Activated CD4-positive, alpha-beta T cell treated with anti-CD3 and anti-CD28 coated beads for 48 hours (primary cell): ENCODE results near the gene DEPDC1.
"Not testable (repeated sequence)": the region's sequence is repeated elsewhere in the genome, so short reads cannot be mapped to it uniquely, and the experiment has no call there.

ENCODE experiments used
- DNase-seq: peaks from one replicate; pipeline ENCODE4 v3.0.0-alpha.2; 2020

Gene DEPDC1

DNA sequence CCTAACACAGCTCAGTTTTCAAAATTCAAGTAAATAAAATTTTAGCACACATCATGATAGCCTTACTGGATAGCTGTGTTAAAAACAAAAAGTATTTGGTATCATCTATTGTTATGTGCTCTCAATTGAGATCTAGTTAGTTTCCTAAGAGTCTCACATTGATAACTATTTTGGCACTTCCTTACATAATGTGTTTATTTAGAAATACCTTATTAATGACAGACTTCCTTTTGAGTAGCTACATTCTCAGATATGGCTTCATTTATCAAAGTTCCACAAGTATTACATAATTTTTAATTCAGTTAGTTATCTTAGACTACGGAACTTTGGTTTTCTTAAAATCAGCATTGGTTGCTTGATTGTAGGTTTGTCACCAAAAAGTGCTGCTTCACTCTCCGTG, 20.3 kb downstream of the DEPDC1 start:
- DNase-seq, result not testable (repeated sequence)

DNA sequence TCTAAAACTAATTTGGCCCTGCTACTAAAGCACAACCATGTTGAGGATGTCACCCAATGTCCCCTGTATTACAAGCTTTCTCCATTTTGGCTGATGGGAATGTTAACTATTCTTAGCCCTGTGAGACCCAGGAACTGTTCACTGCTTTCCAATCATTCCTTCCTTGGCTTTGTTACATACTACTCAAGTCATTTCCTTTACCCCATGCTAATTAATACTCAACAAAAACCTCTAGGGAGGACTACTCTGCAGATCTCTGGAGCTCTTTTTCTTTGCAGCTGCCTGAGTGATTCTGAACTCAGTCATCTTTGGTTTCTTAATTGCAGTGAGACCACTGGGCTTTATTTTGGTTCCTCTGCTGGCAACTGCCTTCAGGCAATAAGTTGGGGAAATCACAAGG, 23.8 kb downstream of the DEPDC1 start:
- DNase-seq, result no peak

DNA sequence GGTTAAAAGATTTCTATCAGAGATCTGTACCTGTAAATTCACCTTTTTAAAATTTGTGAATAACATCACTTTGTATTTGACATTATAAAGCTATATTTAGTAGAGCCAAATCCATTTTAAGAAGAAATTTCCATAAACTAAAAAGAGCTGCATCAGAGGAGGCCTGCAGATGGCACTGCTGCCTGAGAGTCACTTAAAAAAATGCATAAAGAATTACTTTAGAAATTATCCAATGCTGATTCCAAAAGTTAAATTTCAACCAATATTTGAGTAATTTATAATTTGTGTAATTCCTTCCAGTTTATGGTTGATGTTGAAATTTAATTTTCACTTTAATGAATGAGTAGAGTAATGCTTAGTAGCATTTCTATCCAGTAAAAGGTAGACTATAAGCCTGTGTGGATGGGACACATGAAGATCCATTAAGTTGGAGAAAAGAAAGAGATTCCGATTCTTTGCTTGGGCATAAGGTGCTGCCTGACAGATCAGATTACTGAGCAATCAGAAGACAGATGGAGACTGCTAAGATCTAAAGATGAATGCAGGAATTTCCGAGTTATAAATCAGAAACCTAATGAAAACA, 26.4 kb downstream of the DEPDC1 start:
- no peak for DNase-seq

DNA sequence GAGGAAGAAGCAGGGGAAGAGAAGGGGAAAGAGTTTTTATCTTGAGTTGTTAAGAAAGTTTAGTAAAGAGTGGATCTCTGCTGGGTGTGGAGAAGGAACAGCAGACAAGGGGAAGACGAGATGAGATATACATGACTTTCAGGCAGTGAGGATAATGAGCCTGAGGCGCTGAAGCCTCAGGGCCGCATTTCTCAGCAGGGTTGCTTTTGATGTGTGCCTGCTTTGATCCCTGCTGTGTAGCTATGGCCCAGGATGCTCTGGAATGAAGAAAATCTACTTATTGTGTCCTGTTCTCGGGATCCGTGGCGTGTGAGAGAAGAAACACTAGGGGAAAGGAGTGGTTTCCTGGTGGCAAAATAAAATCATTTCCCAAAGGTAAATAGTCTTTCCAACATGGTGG, 32.0 kb downstream of the DEPDC1 start:
- no peak for DNase-seq

DNA sequence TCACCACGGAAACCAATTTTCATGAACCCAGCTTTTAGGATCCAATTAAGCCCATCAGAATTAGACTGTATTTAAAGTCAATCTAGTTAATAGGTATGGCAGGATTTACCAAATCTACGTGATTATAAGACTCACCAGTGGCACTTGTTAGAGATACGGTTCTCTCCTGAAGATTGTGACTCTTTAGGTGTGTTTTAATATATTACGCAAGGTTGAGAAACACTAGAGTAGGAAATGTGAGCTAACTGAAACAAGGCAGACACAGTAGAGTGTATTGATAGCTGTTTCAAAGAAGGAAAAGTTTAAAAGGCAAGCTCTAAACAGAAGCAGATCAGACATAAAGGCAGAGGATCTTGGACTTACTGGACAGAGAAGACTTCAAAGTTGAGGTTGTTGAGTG, 35.9 kb downstream of the DEPDC1 start:
- DNase-seq, result no peak

DNA sequence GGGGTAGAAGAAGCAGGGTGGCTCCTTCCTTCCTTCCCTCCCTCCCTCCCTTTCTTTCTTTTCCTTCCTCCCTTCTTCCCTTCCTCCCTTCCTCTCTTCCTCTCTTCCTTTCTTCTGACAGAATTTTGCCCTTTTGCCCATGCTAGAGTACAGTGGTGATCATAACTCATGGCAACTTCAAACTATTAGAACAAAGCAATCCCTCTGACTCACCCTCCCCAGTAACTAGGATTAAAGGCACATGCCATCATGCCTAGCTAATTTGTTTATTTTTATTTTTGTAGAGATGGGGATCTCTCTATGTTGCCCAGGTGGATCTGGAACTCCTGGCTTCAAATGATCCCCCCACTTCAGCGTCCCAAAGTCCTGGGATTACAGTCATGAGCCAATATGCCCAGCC, 37.1 kb downstream of the DEPDC1 start:
- DNase-seq, result no peak

DNA sequence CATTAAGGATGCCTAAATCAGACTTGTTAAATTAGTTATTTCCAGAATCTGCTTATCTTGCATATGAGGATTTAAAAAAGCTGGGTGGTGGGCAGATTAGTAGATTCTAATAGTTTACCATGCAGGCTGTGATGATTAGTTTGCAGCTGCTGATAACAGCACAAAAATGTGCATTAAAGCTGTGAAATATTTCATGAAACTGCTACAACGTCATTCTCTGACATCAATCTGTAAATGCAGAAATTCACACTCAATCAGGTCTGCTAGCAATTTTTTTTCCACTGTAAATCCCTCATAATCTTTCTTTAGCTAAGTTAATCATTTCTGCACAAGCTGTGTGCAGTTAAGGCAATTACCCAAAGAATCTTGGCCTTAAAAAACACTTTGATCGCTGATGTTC, 37.8 kb downstream of the DEPDC1 start:
- no peak for DNase-seq

DNA sequence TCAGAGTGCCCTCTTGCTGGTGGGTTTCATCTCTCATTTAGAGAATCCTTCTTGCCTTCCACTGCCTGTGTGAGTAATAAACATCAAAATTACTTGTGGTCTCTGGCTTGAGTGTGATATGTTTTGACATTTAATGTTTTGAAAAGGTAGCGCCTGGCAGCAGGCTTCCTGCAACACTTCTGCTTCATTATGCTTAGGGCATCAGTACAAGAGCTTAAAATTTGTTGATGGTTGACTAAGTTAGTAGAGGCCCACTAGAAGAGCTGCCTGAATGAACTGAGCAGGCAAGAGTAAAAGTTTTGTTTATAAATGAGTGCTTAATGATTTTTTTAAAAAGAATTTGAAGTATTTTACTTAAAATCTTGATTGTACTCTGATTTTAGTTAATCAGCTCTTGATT, 40.7 kb downstream of the DEPDC1 start:
- DNase-seq, result no peak

DNA sequence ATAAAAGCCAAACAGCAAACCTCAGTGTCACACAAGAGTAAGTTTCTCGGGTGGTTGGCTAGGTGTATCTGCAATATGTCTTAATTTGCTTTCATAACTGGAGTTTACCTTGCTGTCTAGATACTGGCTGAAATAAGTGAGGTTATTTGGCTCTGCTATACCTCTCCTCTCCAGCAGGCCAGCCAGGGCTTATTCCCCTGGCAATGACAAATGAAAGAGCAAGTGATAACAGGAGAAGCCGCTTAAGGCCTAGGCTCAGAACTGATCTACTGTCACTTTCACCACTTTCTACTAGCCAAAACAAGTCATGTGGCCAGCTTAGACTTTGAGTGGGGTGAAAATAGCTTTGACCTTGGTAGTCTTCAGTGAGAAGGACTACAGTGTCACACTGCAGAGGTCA, 42.3 kb downstream of the DEPDC1 start:
- no peak for DNase-seq

DNA sequence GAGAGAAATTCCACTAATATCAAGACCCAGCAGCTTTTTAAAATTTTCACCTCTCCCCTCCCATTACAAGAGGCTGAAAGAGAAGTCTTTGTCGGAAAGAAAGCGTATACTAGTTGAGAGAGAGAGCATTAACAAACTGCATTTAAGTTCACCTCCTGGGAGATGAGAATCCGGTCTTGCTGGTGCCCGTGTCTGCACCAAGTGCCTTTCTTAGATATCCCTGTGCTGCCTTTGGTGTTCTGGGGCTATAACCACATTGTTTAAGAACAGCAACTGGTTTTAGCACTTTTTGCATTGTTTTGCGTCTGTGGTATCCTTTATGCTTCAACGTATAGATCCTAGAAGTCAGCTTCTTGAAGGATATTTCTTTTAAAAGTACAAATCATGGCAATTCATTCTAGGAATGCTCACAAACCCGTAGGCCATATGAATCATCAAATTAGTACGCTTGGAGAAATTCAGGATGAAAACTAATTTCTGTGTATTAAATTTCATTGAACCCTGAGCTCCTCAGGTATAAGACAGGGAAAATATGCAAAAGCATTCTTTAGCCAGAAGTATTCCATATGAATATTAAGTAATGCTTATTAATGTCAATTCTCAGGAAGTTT, 43.7 kb downstream of the DEPDC1 start:
- no peak for DNase-seq

DNA sequence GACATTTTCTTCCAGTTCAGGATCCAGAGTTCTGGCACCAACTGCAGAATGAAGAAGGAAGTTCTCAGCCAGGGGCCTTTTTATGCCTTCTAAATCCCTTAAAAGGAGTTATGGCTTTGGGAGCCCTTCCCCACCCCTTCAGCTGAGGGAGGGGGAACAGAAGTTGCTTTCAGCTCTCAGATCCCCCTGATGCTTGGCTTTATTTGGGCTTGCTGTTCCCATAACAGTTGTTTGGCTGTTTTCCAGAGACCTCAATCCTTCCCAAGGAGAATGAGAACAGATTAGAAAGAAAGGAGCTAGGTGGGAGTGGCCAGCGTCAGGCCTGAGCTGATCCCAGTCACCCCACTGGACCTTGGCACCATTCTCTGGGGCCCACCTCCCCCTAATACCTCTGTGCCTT, 47.0 kb downstream of the DEPDC1 start, which contains the start of gene RPE65:
Gene RPE65 (minus strand): TSS at position 54 of the 400 bp plus-strand sequence. CDS start 49 bp downstream, at position 5.
- no peak for DNase-seq

DNA sequence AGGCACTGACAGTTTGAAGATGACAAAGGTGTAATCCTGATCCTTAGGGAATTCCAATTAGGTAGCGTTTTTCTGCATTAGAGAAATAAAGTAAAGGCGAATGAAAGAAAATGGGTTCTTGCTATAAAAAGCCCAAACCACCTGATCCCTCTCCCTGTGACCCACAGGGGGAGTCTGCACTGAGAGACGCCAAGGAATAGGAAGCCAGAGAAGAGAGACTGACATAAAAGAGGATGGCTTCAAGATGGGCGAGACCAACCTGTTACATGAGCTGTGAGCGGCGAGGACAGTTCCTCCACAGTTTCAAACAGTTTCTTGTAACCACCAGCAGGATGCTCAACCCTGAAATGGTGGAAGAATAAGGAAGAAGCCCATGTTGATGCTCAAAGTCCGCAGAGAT, 48.5 kb downstream of the DEPDC1 start:
- DNase-seq, result no peak

DNA sequence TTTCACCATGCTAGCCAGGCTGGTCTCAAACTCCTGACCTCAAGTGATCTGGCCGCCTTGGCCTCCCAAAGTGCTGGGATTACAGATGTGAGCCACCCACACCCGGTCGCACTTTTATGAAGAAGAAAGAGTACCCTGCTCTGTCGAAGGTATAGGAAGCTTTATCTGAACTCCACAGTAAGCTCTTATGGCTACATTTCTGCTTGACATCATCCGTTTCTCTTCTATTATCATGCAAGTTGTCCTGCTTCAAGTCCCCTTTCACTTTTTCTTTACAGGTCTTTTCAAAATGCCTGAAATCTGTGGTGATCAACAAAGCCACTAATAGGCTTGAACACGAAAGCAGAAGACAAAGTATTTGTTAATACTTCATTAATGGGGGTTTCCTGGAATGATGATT, 51.2 kb downstream of the DEPDC1 start:
- no peak for DNase-seq

DNA sequence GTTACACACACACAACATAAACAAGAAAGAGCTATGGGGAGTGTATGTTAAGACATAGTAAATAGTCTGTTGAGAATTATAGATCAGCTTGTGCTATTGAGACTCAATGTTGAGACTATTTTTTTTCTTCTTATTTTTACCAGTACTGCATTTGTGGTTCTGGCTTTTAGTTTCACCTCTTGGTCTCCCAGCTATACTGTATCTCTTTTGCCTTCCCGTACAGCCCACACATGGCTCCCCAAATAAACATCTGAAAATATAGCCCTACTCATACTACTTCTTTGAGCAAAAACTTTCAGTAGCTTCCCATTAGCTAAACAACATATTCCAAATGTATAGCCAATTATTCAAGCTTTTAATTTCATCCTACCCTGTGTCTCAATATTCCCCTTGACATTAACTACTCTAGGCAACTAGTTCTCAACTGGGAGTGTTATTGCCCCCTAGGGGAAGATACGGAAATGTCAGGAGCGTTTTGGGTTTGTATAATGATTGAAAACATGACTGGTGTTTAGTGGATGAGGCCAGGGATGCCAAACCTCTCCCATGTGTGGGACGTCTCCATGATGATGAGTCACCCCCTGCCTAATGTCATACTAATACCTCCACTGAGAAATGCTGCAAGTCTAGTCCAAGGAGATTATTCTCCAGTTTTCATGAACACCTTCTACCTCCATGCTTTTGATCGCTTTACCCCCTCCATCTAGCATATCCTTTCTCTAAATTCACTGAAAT, 53.9 kb downstream of the DEPDC1 start:
- peak; percentile 17 for DNase-seq

DNA sequence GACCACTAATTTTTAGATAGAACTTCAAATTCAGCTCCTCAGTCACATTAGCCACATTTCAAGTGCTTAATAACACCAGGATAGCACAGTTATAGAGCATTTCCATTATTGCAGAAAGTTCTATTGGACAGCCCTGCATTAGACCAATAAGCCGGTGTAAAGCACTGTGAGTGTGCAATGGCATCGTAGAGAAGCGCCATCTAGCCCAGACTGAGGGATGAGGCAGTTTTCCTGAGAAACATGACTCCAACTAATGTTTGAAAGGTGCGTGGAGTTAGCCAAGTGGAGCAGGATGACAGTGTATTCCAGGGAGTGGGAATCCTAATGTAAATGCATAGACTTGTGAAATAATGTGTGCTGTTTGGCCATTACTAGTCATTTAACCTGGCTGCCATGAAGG, 54.9 kb downstream of the DEPDC1 start:
- no peak for DNase-seq

DNA sequence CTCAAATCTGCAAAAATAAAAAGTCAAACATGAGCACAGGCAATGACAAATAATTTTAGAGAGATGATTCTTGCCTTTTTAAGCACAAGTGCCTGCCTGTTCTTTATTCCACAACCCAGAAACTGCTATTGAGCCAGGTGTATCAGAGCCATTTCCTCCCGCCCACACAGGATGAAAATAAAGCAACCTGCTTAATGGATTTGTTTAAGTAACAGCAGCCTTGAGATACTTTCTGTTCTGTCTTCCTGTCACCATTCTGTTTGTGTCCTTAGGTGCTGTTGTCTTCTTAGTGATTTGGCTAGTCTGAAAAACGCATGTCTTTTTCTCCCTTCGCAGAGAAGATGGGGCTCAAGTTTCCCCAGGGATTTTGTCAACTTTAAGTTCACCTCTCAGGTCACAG, 58.6 kb downstream of the DEPDC1 start:
- DNase-seq, result no peak

DNA sequence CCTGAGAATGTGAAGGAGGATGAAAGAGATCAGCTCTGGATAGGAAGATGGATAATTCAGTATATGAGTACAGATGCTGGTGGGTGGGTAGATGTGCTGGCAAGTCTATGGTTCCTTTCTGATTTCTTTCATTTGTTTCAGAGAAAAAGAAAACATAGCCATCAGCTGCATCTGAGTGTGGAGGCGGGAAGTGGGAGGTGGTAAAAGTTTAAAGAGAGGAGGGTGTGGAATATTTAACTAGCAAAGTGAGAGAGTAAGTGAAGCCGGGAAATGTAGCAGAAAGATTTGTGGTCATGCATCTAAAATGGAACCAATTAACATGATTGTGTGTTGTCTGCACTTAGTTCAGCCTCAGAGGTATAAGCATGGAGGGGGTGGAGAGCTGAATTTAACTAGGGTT, 63.5 kb downstream of the DEPDC1 start:
- DNase-seq, result no peak

DNA sequence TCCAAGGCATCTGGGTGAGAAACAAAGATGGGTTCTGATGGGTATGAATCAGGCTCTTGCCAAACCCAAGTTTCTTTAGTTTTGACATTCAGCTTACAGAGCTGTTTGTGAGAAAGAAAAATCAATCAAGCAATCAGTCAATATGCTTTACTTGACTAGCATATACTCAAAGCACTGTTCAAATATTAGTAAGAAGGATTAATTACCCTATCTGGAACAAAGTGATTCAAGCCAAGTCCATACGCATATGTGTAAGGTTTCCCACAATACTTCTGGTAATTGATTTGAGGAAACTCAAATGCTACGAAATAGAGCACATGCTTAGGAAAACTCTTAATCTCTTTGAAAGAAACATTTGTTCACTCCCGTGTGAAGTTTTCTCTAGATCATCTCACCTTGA, 65.8 kb downstream of the DEPDC1 start:
- no peak for DNase-seq

DNA sequence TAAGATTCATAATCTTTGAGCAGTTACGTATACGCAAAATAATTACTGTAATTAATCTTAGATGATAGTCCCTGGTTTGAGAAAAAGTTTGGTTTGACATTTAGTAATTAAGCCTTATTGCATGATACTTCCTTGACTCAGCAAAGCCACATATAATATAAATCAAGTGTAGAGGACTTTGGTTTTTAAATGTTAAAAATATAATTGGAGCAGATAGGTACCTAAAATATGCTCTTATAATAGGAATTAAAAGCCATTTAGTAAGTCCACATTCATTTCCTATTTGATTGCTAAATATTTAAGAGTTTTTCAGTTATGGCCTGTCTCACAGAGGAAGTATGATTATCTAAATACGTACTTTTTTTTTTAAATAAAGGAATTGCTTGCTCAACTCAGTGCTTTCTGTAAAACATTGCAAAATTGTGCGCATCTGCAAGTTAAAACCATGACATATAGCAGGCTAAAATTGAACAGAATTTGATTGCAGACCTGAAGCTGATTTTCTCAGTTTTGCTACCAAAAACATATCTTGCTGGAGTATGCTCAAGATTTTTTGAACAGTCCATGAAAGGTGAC, 67.6 kb downstream of the DEPDC1 start:
- DNase-seq, result no peak

DNA sequence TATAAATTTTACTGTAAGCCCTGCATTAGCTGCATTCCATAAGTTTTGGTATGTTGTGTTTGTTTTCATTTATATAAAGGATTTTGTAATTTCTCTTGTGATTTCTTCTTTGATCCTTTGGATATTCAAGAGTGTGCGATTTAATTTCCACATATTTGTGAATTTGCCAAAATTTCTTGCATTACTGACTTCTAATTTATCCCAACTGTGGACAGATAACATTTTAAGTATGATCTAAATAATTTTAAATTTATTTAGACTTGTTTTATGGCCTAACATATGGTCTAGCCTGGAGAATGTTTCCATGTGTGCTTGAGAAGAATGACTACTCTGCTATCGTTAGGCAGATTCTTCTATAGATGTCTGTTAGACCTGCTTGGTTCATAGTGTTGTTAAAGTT, 70.3 kb downstream of the DEPDC1 start:
- no peak for DNase-seq
